ENCODE results near the gene PARD3B.

DNA sequence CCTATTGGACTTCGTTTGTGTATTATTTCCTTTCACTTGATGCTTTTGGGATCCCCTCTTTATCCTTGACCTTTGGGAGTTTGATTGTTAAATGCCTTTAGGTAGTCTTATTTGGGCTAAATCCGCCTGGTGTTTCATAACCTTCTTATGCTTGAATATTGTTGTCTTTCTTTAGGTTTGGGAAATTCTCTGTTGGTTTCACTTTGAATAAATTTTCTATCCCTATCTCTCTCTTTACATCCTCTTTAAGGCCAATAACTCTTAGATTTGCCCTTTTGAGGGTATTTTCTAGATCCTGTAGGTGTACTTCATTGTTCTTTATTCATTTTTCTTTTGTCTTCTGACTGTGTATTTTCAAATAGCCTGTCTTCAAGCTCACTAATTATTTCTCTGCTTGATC is 354.7 kb downstream of the PARD3B start:
- TF ChIP-seq EZH2 (optimal IDR thresholded peaks at IDR 0.05; ENCODE audit: low read depth, low read length), result no peak
- TF ChIP-seq, protein P1, sequence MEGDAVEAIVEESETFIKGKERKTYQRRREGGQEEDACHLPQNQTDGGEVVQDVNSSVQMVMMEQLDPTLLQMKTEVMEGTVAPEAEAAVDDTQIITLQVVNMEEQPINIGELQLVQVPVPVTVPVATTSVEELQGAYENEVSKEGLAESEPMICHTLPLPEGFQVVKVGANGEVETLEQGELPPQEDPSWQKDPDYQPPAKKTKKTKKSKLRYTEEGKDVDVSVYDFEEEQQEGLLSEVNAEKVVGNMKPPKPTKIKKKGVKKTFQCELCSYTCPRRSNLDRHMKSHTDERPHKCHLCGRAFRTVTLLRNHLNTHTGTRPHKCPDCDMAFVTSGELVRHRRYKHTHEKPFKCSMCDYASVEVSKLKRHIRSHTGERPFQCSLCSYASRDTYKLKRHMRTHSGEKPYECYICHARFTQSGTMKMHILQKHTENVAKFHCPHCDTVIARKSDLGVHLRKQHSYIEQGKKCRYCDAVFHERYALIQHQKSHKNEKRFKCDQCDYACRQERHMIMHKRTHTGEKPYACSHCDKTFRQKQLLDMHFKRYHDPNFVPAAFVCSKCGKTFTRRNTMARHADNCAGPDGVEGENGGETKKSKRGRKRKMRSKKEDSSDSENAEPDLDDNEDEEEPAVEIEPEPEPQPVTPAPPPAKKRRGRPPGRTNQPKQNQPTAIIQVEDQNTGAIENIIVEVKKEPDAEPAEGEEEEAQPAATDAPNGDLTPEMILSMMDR (IDR thresholded peaks at IDR 0.05; ENCODE audit: low read length), result no peak

All from MM.1S (cell line).